KMS-11 (cell line): ENCODE measurements around the gene GCNA.
"Not testable (repeated sequence)": the region's sequence is repeated elsewhere in the genome, so short reads cannot be mapped to it uniquely, and the experiment has no call there.

Experiments used
- H2AFZ ChIP-seq: fragments of 200-600 bp; sonication (generic); 2 replicates; pipeline ENCODE4 v1.6.1; 2016; ENCODE audit warnings: antibody characterized with exemption, mixed run types, low read depth
- H3K27ac ChIP-seq: fragments of 200-600 bp; sonication (generic); 2 replicates; pipeline ENCODE4 v1.6.1; 2016; ENCODE audit warnings: mild to moderate bottlenecking, mixed run types
- H3K27me3 ChIP-seq: fragments of 200-600 bp; sonication (generic); 2 replicates; pipeline ENCODE4 v1.6.1; 2017; ENCODE audit warnings: mild to moderate bottlenecking, low read depth, mixed run types, moderate library complexity; ENCODE audit not compliant: insufficient read depth
- H3K36me3 ChIP-seq: fragments of 200-600 bp; sonication (generic); 2 replicates; pipeline ENCODE4 v1.6.1; 2017; ENCODE audit warnings: mild to moderate bottlenecking, mixed run types; ENCODE audit not compliant: insufficient read depth
- H3K4me1 ChIP-seq: fragments of 200-600 bp; sonication (generic); 2 replicates; pipeline ENCODE4 v1.6.1; 2016; ENCODE audit warnings: mild to moderate bottlenecking, low read depth, mixed run types; ENCODE audit not compliant: poor library complexity, severe bottlenecking
- H3K4me2 ChIP-seq: fragments of 200-600 bp; sonication (generic); 2 replicates; pipeline ENCODE4 v1.7.0; 2016; ENCODE audit warnings: mild to moderate bottlenecking, mixed run types
- H3K4me3 ChIP-seq: fragments of 200-600 bp; sonication (generic); IDR thresholded peaks from 2 replicates; pipeline ENCODE4 v1.6.1; 2017; ENCODE audit warnings: low read depth, low read length, mixed read lengths; ENCODE audit not compliant: insufficient read depth
- H3K79me2 ChIP-seq: fragments of 200-600 bp; sonication (generic); 2 replicates; pipeline ENCODE4 v1.6.1; 2016; ENCODE audit warnings: low read depth, mixed run types; ENCODE audit not compliant: insufficient read depth
- H3K9ac ChIP-seq: fragments of 200-600 bp; sonication (generic); 2 replicates; pipeline ENCODE4 v1.6.1; 2016; ENCODE audit warnings: mild to moderate bottlenecking, mixed run types
- H4K20me1 ChIP-seq: fragments of 200-600 bp; sonication (generic); 2 replicates; pipeline ENCODE4 v1.6.1; 2016; ENCODE audit warnings: mild to moderate bottlenecking, mixed run types; ENCODE audit not compliant: insufficient read depth
- CTCF ChIP-seq: fragments of 200-600 bp; sonication (generic); conservative IDR thresholded peaks from 2 replicates; pipeline ENCODE4 v1.6.1; 2017; ENCODE audit warnings: low read depth, mild to moderate bottlenecking, antibody characterized with exemption, low read length, moderate library complexity, mixed read lengths

The GCNA gene

GRCh38 chrX:71609095-71609750 is 31.0 kb downstream of the GCNA start:
- H3K79me2 ChIP-seq, result no peaks in the 10 kb centered on the region
- H3K4me3 ChIP-seq, result no peak overlapping the region
- H3K4me1 ChIP-seq, result no peaks in the 10 kb centered on the region
- H3K27ac ChIP-seq, result no peak overlapping the region
- TF ChIP-seq CTCF, result no peak
- no peak overlapping the region for H3K4me2 ChIP-seq
- H2AFZ ChIP-seq, result no peak overlapping the region
- no peaks in the 10 kb centered on the region for H3K27me3 ChIP-seq
- no peaks in the 10 kb centered on the region for H4K20me1 ChIP-seq
- H3K9ac ChIP-seq, result no peak overlapping the region
- no peaks in the 10 kb centered on the region for H3K36me3 ChIP-seq

GRCh38 chrX:71611736-71612135 is 33.5 kb downstream of the GCNA start:
- H3K36me3 ChIP-seq, H3K4me3 ChIP-seq, H4K20me1 ChIP-seq, H2AFZ ChIP-seq, H3K4me2 ChIP-seq, H3K79me2 ChIP-seq, H3K9ac ChIP-seq, H3K27ac ChIP-seq, H3K27me3 ChIP-seq, H3K4me1 ChIP-seq: not testable (repeated sequence)

- H3K79me2 ChIP-seq, result no peaks in the 10 kb centered on the region
- H4K20me1 ChIP-seq, result no peaks in the 10 kb centered on the region
- no peaks in the 10 kb centered on the region for H3K36me3 ChIP-seq
- peaks cover 4% of the 10 kb centered on the region for H3K4me1 ChIP-seq
- TF ChIP-seq CTCF, result no peak
- H2AFZ ChIP-seq, result no peak overlapping the region
- no peak overlapping the region for H3K4me2 ChIP-seq
- no peak overlapping the region for H3K4me3 ChIP-seq
- no peaks in the 10 kb centered on the region for H3K27me3 ChIP-seq
- H3K9ac ChIP-seq, result no peak overlapping the region
- H3K27ac ChIP-seq, result no peak overlapping the region
Observed at GRCh38 chrX:71612256-71612655, 34.0 kb downstream of the GCNA start.

- H3K36me3 ChIP-seq, result no peaks in the 10 kb centered on the region
- H3K4me2 ChIP-seq, result no peak overlapping the region
- H3K79me2 ChIP-seq, result no peaks in the 10 kb centered on the region
- no peak overlapping the region for H3K9ac ChIP-seq
- no peak overlapping the region for H3K27ac ChIP-seq
- no peak overlapping the region for H2AFZ ChIP-seq
- no peaks in the 10 kb centered on the region for H4K20me1 ChIP-seq
- no peak overlapping the region for H3K4me3 ChIP-seq
- TF ChIP-seq CTCF, result no peak
- peaks cover 32% of the 10 kb centered on the region for H3K4me1 ChIP-seq
- H3K27me3 ChIP-seq, result no peaks in the 10 kb centered on the region
Observed at GRCh38 chrX:71615056-71615455, 36.8 kb downstream of the GCNA start.

- no peaks in the 10 kb centered on the region for H3K79me2 ChIP-seq
- no peak for TF ChIP-seq CTCF
- no peak overlapping the region for H2AFZ ChIP-seq
- no peak overlapping the region for H3K9ac ChIP-seq
- H3K27ac ChIP-seq, result no peak overlapping the region
- H3K27me3 ChIP-seq, result no peaks in the 10 kb centered on the region
- H3K4me1 ChIP-seq, result peaks cover 38% of the 10 kb centered on the region
- H3K4me3 ChIP-seq, result no peak overlapping the region
- H4K20me1 ChIP-seq, result no peaks in the 10 kb centered on the region
- H3K36me3 ChIP-seq, result no peaks in the 10 kb centered on the region
- H3K4me2 ChIP-seq, result no peak overlapping the region
Observed at GRCh38 chrX:71615954-71616353, 37.7 kb downstream of the GCNA start.
